Measurements from ENCODE around the gene DAND5. TPM values are rescaled to one million over a fixed set of nuclear protein-coding genes. Genes with fewer than 3 reads are reported as not detected.

Gene DAND5
- total and polyA plus RNA-seq, 9 of the 15 experiments (the other 6 are each of a cell fraction or from before 2014, with no cell fraction given) = 0.22 to 0.83 (median 0.60) TPM

- TF ChIP-seq ZNF133 (CRISPR knock-in tag; IDR thresholded peaks at IDR 0.05) (no peak), STAT5A (IDR thresholded peaks at IDR 0.05; ENCODE audit: borderline replicate concordance, low read length) (no peak), ZFP36 (IDR thresholded peaks at IDR 0.05; ENCODE audit: low read depth, low read length, partially characterized antibody) (no peak), ZNF347 (CRISPR knock-in tag; IDR thresholded peaks at IDR 0.05; ENCODE audit: low read depth) (no peak), CHCHD3 (CRISPR knock-in tag; IDR thresholded peaks at IDR 0.05) (no peak), KDM1A (IDR thresholded peaks at IDR 0.05) (0 out of 4 replicates have a peak, but pooled peaks have one; percentile 13 to 28), NCOA2 (IDR thresholded peaks at IDR 0.05; ENCODE audit: partially characterized antibody in 2 of 2) (no peak), CTBP1 (IDR thresholded peaks at IDR 0.05; ENCODE audit: borderline replicate concordance) (no peak), HDAC2 (IDR thresholded peaks at IDR 0.05) (peak; percentile 19; the same call in 1 of the 2 replicates), OTX1 (CRISPR knock-in tag; IDR thresholded peaks at IDR 0.05) (peak; percentile 61; the same call in 1 of the 2 replicates), HNRNPH1 (optimal IDR thresholded peaks at IDR 0.05; ENCODE audit: low read depth, low read length) (no peak), CEBPB (tag; IDR thresholded peaks at IDR 0.05) (no peak), ETS2 (tag; IDR thresholded peaks at IDR 0.05; ENCODE audit: borderline replicate concordance, poor library complexity, severe bottlenecking) (no peak), SMARCA4 (IDR thresholded peaks at IDR 0.05) (no peak), SIN3A (IDR thresholded peaks at IDR 0.05; ENCODE audit: borderline replicate concordance in 2 of 2, control insufficient read depth in 1 of 2, low read depth in 2 of 2, low read length in 2 of 2) (no peak), NCOA4 (IDR thresholded peaks at IDR 0.05; ENCODE audit: partially characterized antibody) (peak; percentile 49), ZNF175 (CRISPR knock-in tag; IDR thresholded peaks at IDR 0.05; ENCODE audit: low read depth) (no peak)
- TF ChIP-seq, protein P1, sequence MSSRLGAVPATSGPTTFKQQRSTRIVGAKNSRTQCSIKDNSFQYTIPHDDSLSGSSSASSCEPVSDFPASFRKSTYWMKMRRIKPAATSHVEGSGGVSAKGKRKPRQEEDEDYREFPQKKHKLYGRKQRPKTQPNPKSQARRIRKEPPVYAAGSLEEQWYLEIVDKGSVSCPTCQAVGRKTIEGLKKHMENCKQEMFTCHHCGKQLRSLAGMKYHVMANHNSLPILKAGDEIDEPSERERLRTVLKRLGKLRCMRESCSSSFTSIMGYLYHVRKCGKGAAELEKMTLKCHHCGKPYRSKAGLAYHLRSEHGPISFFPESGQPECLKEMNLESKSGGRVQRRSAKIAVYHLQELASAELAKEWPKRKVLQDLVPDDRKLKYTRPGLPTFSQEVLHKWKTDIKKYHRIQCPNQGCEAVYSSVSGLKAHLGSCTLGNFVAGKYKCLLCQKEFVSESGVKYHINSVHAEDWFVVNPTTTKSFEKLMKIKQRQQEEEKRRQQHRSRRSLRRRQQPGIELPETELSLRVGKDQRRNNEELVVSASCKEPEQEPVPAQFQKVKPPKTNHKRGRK (tag; IDR thresholded peaks at IDR 0.05) = peak; percentile 79; the same call in 1 of the 2 replicates
- TF ChIP-seq, protein P2, sequence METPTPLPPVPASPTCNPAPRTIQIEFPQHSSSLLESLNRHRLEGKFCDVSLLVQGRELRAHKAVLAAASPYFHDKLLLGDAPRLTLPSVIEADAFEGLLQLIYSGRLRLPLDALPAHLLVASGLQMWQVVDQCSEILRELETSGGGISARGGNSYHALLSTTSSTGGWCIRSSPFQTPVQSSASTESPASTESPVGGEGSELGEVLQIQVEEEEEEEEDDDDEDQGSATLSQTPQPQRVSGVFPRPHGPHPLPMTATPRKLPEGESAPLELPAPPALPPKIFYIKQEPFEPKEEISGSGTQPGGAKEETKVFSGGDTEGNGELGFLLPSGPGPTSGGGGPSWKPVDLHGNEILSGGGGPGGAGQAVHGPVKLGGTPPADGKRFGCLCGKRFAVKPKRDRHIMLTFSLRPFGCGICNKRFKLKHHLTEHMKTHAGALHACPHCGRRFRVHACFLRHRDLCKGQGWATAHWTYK (CRISPR knock-in tag; IDR thresholded peaks at IDR 0.05) = no peak
- TF ChIP-seq, protein P3, sequence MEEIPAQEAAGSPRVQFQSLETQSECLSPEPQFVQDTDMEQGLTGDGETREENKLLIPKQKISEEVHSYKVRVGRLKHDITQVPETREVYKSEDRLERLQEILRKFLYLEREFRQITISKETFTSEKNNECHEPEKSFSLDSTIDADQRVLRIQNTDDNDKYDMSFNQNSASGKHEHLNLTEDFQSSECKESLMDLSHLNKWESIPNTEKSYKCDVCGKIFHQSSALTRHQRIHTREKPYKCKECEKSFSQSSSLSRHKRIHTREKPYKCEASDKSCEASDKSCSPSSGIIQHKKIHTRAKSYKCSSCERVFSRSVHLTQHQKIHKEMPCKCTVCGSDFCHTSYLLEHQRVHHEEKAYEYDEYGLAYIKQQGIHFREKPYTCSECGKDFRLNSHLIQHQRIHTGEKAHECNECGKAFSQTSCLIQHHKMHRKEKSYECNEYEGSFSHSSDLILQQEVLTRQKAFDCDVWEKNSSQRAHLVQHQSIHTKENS (CRISPR knock-in tag; IDR thresholded peaks at IDR 0.05) = no peak
- TF ChIP-seq, protein P4, sequence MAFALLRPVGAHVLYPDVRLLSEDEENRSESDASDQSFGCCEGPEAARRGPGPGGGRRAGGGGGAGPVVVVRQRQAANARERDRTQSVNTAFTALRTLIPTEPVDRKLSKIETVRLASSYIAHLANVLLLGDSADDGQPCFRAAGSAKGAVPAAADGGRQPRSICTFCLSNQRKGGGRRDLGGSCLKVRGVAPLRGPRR (CRISPR knock-in tag; IDR thresholded peaks at IDR 0.05) = no peak
- TF ChIP-seq, protein P5, sequence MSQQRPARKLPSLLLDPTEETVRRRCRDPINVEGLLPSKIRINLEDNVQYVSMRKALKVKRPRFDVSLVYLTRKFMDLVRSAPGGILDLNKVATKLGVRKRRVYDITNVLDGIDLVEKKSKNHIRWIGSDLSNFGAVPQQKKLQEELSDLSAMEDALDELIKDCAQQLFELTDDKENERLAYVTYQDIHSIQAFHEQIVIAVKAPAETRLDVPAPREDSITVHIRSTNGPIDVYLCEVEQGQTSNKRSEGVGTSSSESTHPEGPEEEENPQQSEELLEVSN (IDR thresholded peaks at IDR 0.05; ENCODE audit: borderline replicate concordance in 1 of 2, extremely low read depth in 1 of 2, insufficient read depth in 1 of 2, insufficient read length in 1 of 2, low read depth in 1 of 2, low read length in 1 of 2, poor library complexity in 1 of 2, severe bottlenecking in 1 of 2) = no peak
Observed at GRCh38 chr19:12982648-12983047, 13.3 kb downstream of the DAND5 start (continued).

Measured in K562 (cell line).